Psoas muscle (tissue), 8 donors: Measurements from ENCODE around the gene CTIF. TPM values are rescaled to one million over a fixed set of nuclear protein-coding genes. Genes with fewer than 3 reads are reported as not detected.

Experiments used
- ATAC-seq, 4 donors: fragments of 200-7000 bp; cut with Tn5 transposase; one replicate each; pipeline ENCODE4 v1.9.1; 2020; ENCODE audit warnings: moderate library complexity in 3 of 4, mild to moderate bottlenecking in 2 of 4
- DNase-seq, 2 donors: peaks; one replicate each; pipeline ENCODE4 v3.0.0-alpha.2; 2020
- H3K27ac ChIP-seq: fragments of 200-600 bp; one replicate; pipeline ENCODE4 v1.8.0; 2022
- H3K27me3 ChIP-seq, 3 donors: fragments of 200-600 bp in 1 of 3; one replicate each; pipeline versions ENCODE4 v1.6.1 to v1.8.0; 2013 to 2022; ENCODE audit warnings: low read length in 2 of 3, mild to moderate bottlenecking in 2 of 3, moderate library complexity in 1 of 3; ENCODE audit not compliant: insufficient read depth in 3 of 3
- H3K36me3 ChIP-seq, 2 donors: fragments of 200-600 bp in 1 of 2; one replicate each; pipeline versions ENCODE4 v1.6.1 to v1.8.0; 2013 to 2022; ENCODE audit warnings: low read depth in 1 of 2, mild to moderate bottlenecking in 1 of 2, moderate library complexity in 1 of 2; ENCODE audit not compliant: insufficient read depth in 1 of 2
- H3K4me1 ChIP-seq: fragments of 200-600 bp; one replicate; pipeline ENCODE4 v1.8.0; 2022
- H3K4me3 ChIP-seq: fragments of 200-600 bp; one replicate; pipeline ENCODE4 v1.8.0; 2022; ENCODE audit warnings: mild to moderate bottlenecking
- H3K9me3 ChIP-seq: fragments of 200-600 bp; one replicate; pipeline ENCODE4 v1.8.0; 2022
- WGBS, 3 donors: extraction: QIAGEN DNeasy Blood & Tissue Kit; methylation state at CpG; one replicate each; pipeline versions ENCODE4 v1.1.6 to v1.1.7; 2013; 5-methylcytosine and 5-hydroxymethylcytosine counted together
- intact Hi-C, 2 donors: fragments of 100-400 bp; cut with DNase I; formaldehyde crosslinking; loops; one replicate each; pipeline versions ENCODE4 v1.11.0 to v1.14.2; 2022
- polyA plus RNA-seq, 3 donors: library from polyadenylated mRNA; stranded (reverse); fragments of 200-250 nt; gene quantifications; one replicate each; pipeline ENCODE4 v1.2.3, GENCODE V29; 2013
- total RNA-seq, 4 donors: library from RNA; stranded (reverse); fragmentation: NEBNext Ultra II Directional in 2 of 4; extraction: Animal tissue kit (Norgen Biotek cat#: 25700) in 2 of 4; gene quantifications; one replicate each; pipeline versions ENCODE4 v1.2.1 to v1.2.4, GENCODE V29; 2021 to 2023
- TF ChIP-seq, protein P1 (sequence below): fragments of 200-600 bp; IDR thresholded peaks from one replicate; pipeline ENCODE4 v1.8.0; 2022; ENCODE audit warnings: antibody characterized with exemption
- donor health status: healthy with polysubstance abuse.
- donor health status: DM: no; HTN: no; CAD: no; lungs with moderate emphysema.
- donor health status: Bipolar disorder and iron deficiency.
- donor health status: healthy.
- donor health status: DM: yes; HTN: yes; CAD: no.
- donor health status: DM: no; HTN: no; CAD: no.
- donor health status: DM: no; HTN: no; CAD: no.
- donor health status: DM: yes; HTN: yes; CAD: no.

Gene CTIF
- total and polyA plus RNA-seq, 7 donors: 11.3 to 40.5 (median 26.9) TPM

- intact Hi-C loops: loop anchor here in 1 of 2 donors (10.0 kb wide), 1 partner anchor 160 kb away; no protein-coding TSS in a partner anchor
- H3K9me3 ChIP-seq: no peaks in the 10 kb centered on the region
- TF ChIP-seq, protein P1, sequence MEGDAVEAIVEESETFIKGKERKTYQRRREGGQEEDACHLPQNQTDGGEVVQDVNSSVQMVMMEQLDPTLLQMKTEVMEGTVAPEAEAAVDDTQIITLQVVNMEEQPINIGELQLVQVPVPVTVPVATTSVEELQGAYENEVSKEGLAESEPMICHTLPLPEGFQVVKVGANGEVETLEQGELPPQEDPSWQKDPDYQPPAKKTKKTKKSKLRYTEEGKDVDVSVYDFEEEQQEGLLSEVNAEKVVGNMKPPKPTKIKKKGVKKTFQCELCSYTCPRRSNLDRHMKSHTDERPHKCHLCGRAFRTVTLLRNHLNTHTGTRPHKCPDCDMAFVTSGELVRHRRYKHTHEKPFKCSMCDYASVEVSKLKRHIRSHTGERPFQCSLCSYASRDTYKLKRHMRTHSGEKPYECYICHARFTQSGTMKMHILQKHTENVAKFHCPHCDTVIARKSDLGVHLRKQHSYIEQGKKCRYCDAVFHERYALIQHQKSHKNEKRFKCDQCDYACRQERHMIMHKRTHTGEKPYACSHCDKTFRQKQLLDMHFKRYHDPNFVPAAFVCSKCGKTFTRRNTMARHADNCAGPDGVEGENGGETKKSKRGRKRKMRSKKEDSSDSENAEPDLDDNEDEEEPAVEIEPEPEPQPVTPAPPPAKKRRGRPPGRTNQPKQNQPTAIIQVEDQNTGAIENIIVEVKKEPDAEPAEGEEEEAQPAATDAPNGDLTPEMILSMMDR: no peak
- ATAC-seq (peak in 1 of 4 donors; percentile 41), DNase-seq (no peak)
- peaks cover 11% of the 10 kb centered on the region for H3K4me1 ChIP-seq
- H3K27me3 ChIP-seq: peaks cover 0 to 2% (median 0%) of the 10 kb centered on the region in 3 donors
- 93 to 96% (median 95%) methylated on average over 1 of the region's 1 CpG for WGBS, 3 donors
- H3K4me3 ChIP-seq: no peak overlapping the region
- H3K27ac ChIP-seq: no peak overlapping the region
- peaks cover 0 to 13% of the 10 kb centered on the region in 2 donors for H3K36me3 ChIP-seq
Measured at GRCh38 chr18:48634975-48635374, 96.1 kb downstream of the CTIF start.

DNA sequence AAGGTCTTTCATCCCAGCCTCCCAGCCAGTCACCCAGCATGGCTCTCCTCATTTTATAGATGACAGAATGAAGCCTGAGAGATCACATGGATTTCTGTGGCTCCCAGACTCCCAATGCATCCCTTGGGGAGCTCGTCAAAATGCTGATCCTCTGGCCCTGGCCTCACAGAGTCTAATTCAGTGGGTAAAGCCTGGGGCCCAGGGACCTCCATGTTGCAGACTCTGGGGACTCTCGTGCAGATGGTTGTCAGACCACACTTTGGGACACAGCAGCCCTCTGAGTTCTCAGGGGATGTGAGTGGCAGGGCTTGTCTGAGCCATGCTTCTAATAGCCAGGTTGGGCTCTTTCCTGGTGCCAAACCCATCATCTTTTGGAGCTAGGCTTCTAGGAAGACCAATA lies 97.0 kb downstream of the CTIF start:
- Histone ChIP-seq H3K36me3 (peaks cover 0 to 13% of the 10 kb centered on the region in 2 donors), H3K27ac (no peak overlapping the region), H3K9me3 (no peaks in the 10 kb centered on the region), H3K4me1 (peaks cover 19% of the 10 kb centered on the region), H3K27me3 (peaks cover 0 to 2% (median 0%) of the 10 kb centered on the region in 3 donors), H3K4me3 (no peak overlapping the region)
- 93 to 98% (median 93%) methylated on average over 2 of the region's 2 CpGs for WGBS, 3 donors
- ATAC-seq (no peak), DNase-seq (no peak)
- TF ChIP-seq, protein P1: no peak
- intact Hi-C loops: loop anchor here in 1 of 2 donors (10.0 kb wide), 1 partner anchor 161 kb away; no protein-coding TSS in a partner anchor

DNA sequence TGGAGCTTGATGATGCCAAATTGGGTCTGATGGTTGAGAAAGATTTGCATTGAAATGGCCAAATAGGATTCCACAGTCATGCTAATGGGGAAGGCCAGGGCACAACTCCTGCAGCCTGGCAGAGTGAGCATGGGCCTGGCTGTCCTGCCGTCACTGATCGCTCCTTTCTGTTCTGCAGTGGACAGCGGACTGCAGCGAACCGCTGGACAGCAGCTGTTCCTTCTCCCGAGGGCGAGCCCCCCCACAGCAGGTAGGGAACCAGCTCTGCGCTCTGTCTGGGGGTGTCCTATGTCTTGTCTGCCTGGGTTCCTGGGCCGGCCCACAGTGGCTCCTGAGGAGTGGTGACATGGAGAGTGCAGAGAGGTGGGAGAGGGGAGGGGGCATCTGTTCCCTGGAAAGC lies 97.6 kb downstream of the CTIF start:
- peaks cover 0 to 2% (median 0%) of the 10 kb centered on the region in 3 donors for H3K27me3 ChIP-seq
- intact Hi-C loops: loop anchor here in 1 of 2 donors (10.0 kb wide), 1 partner anchor 162 kb away; no protein-coding TSS in a partner anchor
- no peak overlapping the region for H3K27ac ChIP-seq
- no peak for DNase-seq
- no peaks in the 10 kb centered on the region for H3K9me3 ChIP-seq
- TF ChIP-seq, protein P1: no peak
- no peak for ATAC-seq
- H3K36me3 ChIP-seq: peaks cover 0 to 13% of the 10 kb centered on the region in 2 donors
- 91 to 96% (median 92%) methylated on average over 9 of the region's 9 CpGs for WGBS, 3 donors
- peaks cover 19% of the 10 kb centered on the region for H3K4me1 ChIP-seq
- H3K4me3 ChIP-seq: no peak overlapping the region

- TF ChIP-seq, protein P1: no peak
- WGBS, 3 donors: 88 to 94% (median 92%) methylated on average over 20 of the region's 20 CpGs
- no peak for ATAC-seq
- peaks cover 0 to 2% (median 0%) of the 10 kb centered on the region in 3 donors for H3K27me3 ChIP-seq
- H3K27ac ChIP-seq: no peak overlapping the region
- H3K36me3 ChIP-seq: peaks cover 0 to 8% of the 10 kb centered on the region in 2 donors
- no peaks in the 10 kb centered on the region for H3K9me3 ChIP-seq
- DNase-seq: no peak
- H3K4me1 ChIP-seq: peaks cover 19% of the 10 kb centered on the region
- intact Hi-C loops: loop anchor here in 1 of 2 donors (10.0 kb wide), 1 partner anchor 163 kb away; no protein-coding TSS in a partner anchor
- H3K4me3 ChIP-seq: no peak overlapping the region
Measured at GRCh38 chr18:48637081-48637990, 98.5 kb downstream of the CTIF start.
